ENCODE measurements around the gene ICA1. TPM values are rescaled to one million over a fixed set of nuclear protein-coding genes. Genes with fewer than 3 reads are reported as not detected.

Gene ICA1
- total and polyA plus RNA-seq, 4 donors, result 1.4 to 22.7 (median 8.1) TPM

DNA sequence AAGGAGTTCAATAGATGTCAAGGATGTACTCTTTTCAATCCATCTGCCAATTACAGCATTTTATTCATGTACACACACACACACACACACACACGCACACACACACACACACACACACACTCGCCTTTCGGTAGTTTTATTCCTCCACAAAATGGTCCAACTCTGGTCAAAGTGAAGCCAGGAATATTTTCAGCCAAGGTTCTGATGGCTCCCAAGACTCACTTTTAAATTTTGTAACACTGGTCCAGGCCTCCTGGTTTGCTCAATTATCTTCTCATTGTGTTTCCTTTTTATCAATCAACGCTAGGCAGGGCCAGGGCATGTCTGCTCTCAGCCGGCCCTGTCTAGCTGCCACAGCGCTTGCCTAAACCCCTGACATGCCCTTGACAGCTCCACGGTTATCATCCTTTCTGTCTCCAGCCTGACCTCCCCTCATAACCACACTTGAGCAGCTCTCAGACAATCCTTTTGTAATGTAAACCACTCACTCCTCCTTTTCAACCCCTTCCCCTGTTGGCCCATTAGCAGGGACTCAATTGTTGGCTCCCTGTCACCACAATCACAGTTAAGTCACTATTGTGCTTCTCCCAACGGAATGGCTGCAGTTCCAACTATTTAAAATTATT, 115.1 kb downstream of the ICA1 start:
- Histone ChIP-seq H3K27ac (ENCODE audit: low read depth in 1 of 2, low read length in 2 of 2) (no peak overlapping the region), H3K9me3 (ENCODE audit: control insufficient read depth in 4 of 4, low read length in 3 of 4) (no peaks in the 10 kb centered on the region), H3K9ac (ENCODE audit: low read depth in 1 of 2, low read length in 2 of 2) (no peak overlapping the region), H3K4me1 (ENCODE audit: control insufficient read depth in 4 of 4, insufficient read depth in 4 of 4, low read length in 3 of 4) (peaks cover 0 to 17% (median 5%) of the 10 kb centered on the region in 4 donors), H3K36me3 (ENCODE audit: control insufficient read depth in 4 of 4, insufficient read depth in 3 of 4, low read depth in 1 of 4, low read length in 3 of 4) (no peaks in the 10 kb centered on the region), H3K4me3 (ENCODE audit: low read depth in 1 of 3, low read length in 3 of 3) (no peak overlapping the region), H3K27me3 (ENCODE audit: control insufficient read depth in 4 of 4, insufficient read depth in 4 of 4, low read length in 3 of 4) (no peaks in the 10 kb centered on the region)
- no peak for DNase-seq (ENCODE audit: low spot score)
- TF ChIP-seq SP1 (IDR thresholded peaks at IDR 0.05), result no peak
- no peak for TF ChIP-seq FOXA2 (IDR thresholded peaks at IDR 0.05)
- TF ChIP-seq ATF3 (IDR thresholded peaks at IDR 0.05), result no peak
- TF ChIP-seq, protein P1, sequence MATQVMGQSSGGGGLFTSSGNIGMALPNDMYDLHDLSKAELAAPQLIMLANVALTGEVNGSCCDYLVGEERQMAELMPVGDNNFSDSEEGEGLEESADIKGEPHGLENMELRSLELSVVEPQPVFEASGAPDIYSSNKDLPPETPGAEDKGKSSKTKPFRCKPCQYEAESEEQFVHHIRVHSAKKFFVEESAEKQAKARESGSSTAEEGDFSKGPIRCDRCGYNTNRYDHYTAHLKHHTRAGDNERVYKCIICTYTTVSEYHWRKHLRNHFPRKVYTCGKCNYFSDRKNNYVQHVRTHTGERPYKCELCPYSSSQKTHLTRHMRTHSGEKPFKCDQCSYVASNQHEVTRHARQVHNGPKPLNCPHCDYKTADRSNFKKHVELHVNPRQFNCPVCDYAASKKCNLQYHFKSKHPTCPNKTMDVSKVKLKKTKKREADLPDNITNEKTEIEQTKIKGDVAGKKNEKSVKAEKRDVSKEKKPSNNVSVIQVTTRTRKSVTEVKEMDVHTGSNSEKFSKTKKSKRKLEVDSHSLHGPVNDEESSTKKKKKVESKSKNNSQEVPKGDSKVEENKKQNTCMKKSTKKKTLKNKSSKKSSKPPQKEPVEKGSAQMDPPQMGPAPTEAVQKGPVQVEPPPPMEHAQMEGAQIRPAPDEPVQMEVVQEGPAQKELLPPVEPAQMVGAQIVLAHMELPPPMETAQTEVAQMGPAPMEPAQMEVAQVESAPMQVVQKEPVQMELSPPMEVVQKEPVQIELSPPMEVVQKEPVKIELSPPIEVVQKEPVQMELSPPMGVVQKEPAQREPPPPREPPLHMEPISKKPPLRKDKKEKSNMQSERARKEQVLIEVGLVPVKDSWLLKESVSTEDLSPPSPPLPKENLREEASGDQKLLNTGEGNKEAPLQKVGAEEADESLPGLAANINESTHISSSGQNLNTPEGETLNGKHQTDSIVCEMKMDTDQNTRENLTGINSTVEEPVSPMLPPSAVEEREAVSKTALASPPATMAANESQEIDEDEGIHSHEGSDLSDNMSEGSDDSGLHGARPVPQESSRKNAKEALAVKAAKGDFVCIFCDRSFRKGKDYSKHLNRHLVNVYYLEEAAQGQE (IDR thresholded peaks at IDR 0.05), result no peak
- WGBS, result 81% methylated on average over 8 of the region's 8 CpGs

GRCh38 chr7:8146106-8146787, 115.7 kb downstream of the ICA1 start:
- TF ChIP-seq, protein P2, sequence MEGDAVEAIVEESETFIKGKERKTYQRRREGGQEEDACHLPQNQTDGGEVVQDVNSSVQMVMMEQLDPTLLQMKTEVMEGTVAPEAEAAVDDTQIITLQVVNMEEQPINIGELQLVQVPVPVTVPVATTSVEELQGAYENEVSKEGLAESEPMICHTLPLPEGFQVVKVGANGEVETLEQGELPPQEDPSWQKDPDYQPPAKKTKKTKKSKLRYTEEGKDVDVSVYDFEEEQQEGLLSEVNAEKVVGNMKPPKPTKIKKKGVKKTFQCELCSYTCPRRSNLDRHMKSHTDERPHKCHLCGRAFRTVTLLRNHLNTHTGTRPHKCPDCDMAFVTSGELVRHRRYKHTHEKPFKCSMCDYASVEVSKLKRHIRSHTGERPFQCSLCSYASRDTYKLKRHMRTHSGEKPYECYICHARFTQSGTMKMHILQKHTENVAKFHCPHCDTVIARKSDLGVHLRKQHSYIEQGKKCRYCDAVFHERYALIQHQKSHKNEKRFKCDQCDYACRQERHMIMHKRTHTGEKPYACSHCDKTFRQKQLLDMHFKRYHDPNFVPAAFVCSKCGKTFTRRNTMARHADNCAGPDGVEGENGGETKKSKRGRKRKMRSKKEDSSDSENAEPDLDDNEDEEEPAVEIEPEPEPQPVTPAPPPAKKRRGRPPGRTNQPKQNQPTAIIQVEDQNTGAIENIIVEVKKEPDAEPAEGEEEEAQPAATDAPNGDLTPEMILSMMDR (IDR thresholded peaks at IDR 0.05; ENCODE audit: low read depth, low read length, missing input control), result no peak
- TF ChIP-seq GABPA (IDR thresholded peaks at IDR 0.05 in 1 of 2, conservative IDR thresholded peaks at IDR 0.05 in 1 of 2), result no peak
- TF ChIP-seq NR2F2 (IDR thresholded peaks at IDR 0.05), result no peak
- no peak for TF ChIP-seq RAD21 (IDR thresholded peaks at IDR 0.05)
- TF ChIP-seq TAF1 (conservative IDR thresholded peaks at IDR 0.05), result no peak
- no peak for TF ChIP-seq EGR1 (IDR thresholded peaks at IDR 0.05; ENCODE audit: low read depth in 2 of 2)
- no peak for TF ChIP-seq ATF3 (IDR thresholded peaks at IDR 0.05)
- TF ChIP-seq, protein P3, sequence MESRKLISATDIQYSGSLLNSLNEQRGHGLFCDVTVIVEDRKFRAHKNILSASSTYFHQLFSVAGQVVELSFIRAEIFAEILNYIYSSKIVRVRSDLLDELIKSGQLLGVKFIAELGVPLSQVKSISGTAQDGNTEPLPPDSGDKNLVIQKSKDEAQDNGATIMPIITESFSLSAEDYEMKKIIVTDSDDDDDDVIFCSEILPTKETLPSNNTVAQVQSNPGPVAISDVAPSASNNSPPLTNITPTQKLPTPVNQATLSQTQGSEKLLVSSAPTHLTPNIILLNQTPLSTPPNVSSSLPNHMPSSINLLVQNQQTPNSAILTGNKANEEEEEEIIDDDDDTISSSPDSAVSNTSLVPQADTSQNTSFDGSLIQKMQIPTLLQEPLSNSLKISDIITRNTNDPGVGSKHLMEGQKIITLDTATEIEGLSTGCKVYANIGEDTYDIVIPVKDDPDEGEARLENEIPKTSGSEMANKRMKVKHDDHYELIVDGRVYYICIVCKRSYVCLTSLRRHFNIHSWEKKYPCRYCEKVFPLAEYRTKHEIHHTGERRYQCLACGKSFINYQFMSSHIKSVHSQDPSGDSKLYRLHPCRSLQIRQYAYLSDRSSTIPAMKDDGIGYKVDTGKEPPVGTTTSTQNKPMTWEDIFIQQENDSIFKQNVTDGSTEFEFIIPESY (IDR thresholded peaks at IDR 0.05), result no peak
- no peak for TF ChIP-seq RXRA (IDR thresholded peaks at IDR 0.05)
- no peak for TF ChIP-seq YY1 (IDR thresholded peaks at IDR 0.05)
- no peak for TF ChIP-seq JUND (IDR thresholded peaks at IDR 0.05)
- TF ChIP-seq, protein P1 (IDR thresholded peaks at IDR 0.05), result no peak
- TF ChIP-seq FOXA2 (IDR thresholded peaks at IDR 0.05), result no peak
- TF ChIP-seq HNF4A (conservative IDR thresholded peaks at IDR 0.05), result no peak
- no peak for DNase-seq (ENCODE audit: low spot score)
- 84% methylated on average over 12 of the region's 12 CpGs for WGBS

More at GRCh38 chr7:8146106-8146787, 115.7 kb downstream of the ICA1 start:
- H3K9me3 ChIP-seq (ENCODE audit: control insufficient read depth in 4 of 4, low read length in 3 of 4), result no peaks in the 10 kb centered on the region
- H3K4me1 ChIP-seq (ENCODE audit: control insufficient read depth in 4 of 4, insufficient read depth in 4 of 4, low read length in 3 of 4), result peaks cover 0 to 20% (median 9%) of the 10 kb centered on the region in 4 donors
- no peaks in the 10 kb centered on the region for H3K27me3 ChIP-seq (ENCODE audit: control insufficient read depth in 4 of 4, insufficient read depth in 4 of 4, low read length in 3 of 4)
- no peak overlapping the region for H3K4me3 ChIP-seq (ENCODE audit: low read depth in 1 of 3, low read length in 3 of 3)
- H3K27ac ChIP-seq (ENCODE audit: low read depth in 1 of 2, low read length in 2 of 2), result no peak overlapping the region
- no peaks in the 10 kb centered on the region for H3K36me3 ChIP-seq (ENCODE audit: control insufficient read depth in 4 of 4, insufficient read depth in 3 of 4, low read depth in 1 of 4, low read length in 3 of 4)
- no peak overlapping the region for H3K9ac ChIP-seq (ENCODE audit: low read depth in 1 of 2, low read length in 2 of 2)
